ENCODE results near the gene ATRAID. TPM values are rescaled to one million over a fixed set of nuclear protein-coding genes. Genes with fewer than 3 reads are reported as not detected.

The ATRAID gene
- total and polyA plus RNA-seq, 2 of the 8 experiments (the other 6 are each of a cell fraction or from before 2014, with no cell fraction given): 109 to 280 TPM

DNA sequence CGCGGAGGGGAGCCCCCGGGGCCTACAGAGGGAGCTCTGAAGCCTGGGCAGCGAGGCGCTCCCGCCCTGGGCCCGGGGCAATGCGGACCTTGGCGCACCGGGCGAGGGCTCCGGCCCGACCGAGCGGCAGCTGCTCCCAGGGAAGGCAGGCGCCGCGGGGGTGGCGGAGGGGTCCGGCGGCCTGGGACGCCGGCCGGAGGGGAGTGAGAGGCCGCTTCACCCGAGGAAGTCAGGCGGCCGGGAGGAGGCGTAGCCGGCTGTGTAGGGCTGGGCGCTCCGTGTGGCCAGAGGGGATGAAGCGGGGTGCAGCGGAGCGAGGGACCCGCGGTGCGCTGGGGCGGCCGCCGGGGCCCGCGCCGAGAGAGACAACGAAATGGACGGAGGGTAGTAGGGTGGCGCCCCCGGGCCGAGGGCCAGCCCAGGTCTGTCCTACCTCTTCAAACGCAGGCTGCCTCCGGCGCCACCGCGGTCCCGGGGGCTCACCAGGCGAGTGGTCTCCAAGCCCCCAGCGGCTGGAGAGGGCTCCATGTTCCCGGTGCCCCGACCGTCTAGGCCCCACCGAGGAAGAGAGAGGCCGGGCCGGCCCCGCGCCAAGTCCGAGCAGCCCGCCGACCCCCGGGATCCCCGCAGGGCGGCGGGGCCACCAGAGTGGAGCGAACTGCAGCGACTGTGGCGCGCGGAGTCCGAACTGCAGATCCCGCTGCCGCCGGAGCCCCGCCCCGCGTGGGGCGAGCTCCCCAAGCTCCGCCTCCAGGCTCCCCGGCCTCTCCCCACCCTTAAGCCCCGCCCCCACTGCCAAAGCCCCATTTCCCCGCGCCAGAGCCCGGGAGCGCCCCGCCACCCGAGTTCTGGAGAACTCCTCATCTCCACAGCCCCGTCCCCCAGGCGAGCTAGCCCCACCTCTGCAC, 50.8 kb downstream of the ATRAID start, which contains the start of gene SLC30A3 (continued):
- TF ChIP-seq, protein P1, sequence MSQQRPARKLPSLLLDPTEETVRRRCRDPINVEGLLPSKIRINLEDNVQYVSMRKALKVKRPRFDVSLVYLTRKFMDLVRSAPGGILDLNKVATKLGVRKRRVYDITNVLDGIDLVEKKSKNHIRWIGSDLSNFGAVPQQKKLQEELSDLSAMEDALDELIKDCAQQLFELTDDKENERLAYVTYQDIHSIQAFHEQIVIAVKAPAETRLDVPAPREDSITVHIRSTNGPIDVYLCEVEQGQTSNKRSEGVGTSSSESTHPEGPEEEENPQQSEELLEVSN (IDR thresholded peaks at IDR 0.05): no peak; the same call in 1 of the 2 replicates
- TF ChIP-seq HDAC6 (IDR thresholded peaks at IDR 0.05; ENCODE audit: low read depth, low read length) (no peak), TCF12 (IDR thresholded peaks at IDR 0.05; ENCODE audit: low read depth, low read length) (no peak), HDAC2 (IDR thresholded peaks at IDR 0.05; ENCODE audit: borderline replicate concordance in 1 of 2, low read depth in 2 of 2, low read length in 2 of 2) (peak in 1 of 2 experiments; percentile 23; a peak in 1 of 4 replicates), SRF (IDR thresholded peaks at IDR 0.05; ENCODE audit: low read depth, low read length) (no peak), CREB1 (IDR thresholded peaks at IDR 0.05) (no peak), BRCA1 (IDR thresholded peaks at IDR 0.05; ENCODE audit: low read depth, low read length) (no peak)
- TF ChIP-seq, protein P2, sequence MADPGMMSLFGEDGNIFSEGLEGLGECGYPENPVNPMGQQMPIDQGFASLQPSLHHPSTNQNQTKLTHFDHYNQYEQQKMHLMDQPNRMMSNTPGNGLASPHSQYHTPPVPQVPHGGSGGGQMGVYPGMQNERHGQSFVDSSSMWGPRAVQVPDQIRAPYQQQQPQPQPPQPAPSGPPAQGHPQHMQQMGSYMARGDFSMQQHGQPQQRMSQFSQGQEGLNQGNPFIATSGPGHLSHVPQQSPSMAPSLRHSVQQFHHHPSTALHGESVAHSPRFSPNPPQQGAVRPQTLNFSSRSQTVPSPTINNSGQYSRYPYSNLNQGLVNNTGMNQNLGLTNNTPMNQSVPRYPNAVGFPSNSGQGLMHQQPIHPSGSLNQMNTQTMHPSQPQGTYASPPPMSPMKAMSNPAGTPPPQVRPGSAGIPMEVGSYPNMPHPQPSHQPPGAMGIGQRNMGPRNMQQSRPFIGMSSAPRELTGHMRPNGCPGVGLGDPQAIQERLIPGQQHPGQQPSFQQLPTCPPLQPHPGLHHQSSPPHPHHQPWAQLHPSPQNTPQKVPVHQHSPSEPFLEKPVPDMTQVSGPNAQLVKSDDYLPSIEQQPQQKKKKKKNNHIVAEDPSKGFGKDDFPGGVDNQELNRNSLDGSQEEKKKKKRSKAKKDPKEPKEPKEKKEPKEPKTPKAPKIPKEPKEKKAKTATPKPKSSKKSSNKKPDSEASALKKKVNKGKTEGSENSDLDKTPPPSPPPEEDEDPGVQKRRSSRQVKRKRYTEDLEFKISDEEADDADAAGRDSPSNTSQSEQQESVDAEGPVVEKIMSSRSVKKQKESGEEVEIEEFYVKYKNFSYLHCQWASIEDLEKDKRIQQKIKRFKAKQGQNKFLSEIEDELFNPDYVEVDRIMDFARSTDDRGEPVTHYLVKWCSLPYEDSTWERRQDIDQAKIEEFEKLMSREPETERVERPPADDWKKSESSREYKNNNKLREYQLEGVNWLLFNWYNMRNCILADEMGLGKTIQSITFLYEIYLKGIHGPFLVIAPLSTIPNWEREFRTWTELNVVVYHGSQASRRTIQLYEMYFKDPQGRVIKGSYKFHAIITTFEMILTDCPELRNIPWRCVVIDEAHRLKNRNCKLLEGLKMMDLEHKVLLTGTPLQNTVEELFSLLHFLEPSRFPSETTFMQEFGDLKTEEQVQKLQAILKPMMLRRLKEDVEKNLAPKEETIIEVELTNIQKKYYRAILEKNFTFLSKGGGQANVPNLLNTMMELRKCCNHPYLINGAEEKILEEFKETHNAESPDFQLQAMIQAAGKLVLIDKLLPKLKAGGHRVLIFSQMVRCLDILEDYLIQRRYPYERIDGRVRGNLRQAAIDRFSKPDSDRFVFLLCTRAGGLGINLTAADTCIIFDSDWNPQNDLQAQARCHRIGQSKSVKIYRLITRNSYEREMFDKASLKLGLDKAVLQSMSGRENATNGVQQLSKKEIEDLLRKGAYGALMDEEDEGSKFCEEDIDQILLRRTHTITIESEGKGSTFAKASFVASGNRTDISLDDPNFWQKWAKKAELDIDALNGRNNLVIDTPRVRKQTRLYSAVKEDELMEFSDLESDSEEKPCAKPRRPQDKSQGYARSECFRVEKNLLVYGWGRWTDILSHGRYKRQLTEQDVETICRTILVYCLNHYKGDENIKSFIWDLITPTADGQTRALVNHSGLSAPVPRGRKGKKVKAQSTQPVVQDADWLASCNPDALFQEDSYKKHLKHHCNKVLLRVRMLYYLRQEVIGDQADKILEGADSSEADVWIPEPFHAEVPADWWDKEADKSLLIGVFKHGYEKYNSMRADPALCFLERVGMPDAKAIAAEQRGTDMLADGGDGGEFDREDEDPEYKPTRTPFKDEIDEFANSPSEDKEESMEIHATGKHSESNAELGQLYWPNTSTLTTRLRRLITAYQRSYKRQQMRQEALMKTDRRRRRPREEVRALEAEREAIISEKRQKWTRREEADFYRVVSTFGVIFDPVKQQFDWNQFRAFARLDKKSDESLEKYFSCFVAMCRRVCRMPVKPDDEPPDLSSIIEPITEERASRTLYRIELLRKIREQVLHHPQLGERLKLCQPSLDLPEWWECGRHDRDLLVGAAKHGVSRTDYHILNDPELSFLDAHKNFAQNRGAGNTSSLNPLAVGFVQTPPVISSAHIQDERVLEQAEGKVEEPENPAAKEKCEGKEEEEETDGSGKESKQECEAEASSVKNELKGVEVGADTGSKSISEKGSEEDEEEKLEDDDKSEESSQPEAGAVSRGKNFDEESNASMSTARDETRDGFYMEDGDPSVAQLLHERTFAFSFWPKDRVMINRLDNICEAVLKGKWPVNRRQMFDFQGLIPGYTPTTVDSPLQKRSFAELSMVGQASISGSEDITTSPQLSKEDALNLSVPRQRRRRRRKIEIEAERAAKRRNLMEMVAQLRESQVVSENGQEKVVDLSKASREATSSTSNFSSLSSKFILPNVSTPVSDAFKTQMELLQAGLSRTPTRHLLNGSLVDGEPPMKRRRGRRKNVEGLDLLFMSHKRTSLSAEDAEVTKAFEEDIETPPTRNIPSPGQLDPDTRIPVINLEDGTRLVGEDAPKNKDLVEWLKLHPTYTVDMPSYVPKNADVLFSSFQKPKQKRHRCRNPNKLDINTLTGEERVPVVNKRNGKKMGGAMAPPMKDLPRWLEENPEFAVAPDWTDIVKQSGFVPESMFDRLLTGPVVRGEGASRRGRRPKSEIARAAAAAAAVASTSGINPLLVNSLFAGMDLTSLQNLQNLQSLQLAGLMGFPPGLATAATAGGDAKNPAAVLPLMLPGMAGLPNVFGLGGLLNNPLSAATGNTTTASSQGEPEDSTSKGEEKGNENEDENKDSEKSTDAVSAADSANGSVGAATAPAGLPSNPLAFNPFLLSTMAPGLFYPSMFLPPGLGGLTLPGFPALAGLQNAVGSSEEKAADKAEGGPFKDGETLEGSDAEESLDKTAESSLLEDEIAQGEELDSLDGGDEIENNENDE (IDR thresholded peaks at IDR 0.05; ENCODE audit: insufficient replicate concordance, low read length): no peak

All from H1 (cell line).